GM08714 (cell line): ENCODE data around the gene PIWIL4.
"Not testable (repeated sequence)": the region's sequence is repeated elsewhere in the genome, so short reads cannot be mapped to it uniquely, and the experiment has no call there.

Experiments
- H3K4me3 ChIP-seq: fragments of 200-500 bp; sonication (Bioruptor generic); 2 replicates; pipeline ENCODE4 v1.5.1; 2014; ENCODE audit warnings: mild to moderate bottlenecking, low read length, inconsistent platforms
- ZNF274 ChIP-seq: IDR thresholded peaks from 2 replicates; pipeline ENCODE4 v1.6.1; 2012; ENCODE audit warnings: mild to moderate bottlenecking, low read depth, low read length

The PIWIL4 gene

GRCh38 chr11:94585399-94585798, 18.2 kb downstream of the PIWIL4 start:
- TF ChIP-seq ZNF274: no peak
- H3K4me3 ChIP-seq: no peak overlapping the region

GRCh38 chr11:94586546-94586945, 19.4 kb downstream of the PIWIL4 start:
- TF ChIP-seq ZNF274: no peak

GRCh38 chr11:94586978-94587377, 19.8 kb downstream of the PIWIL4 start:
- no peak for TF ChIP-seq ZNF274
- H3K4me3 ChIP-seq: no peak overlapping the region

More at GRCh38 chr11:94586546-94586945, 19.4 kb downstream of the PIWIL4 start:
- H3K4me3 ChIP-seq: no peak overlapping the region

GRCh38 chr11:94588366-94588942, 21.3 kb downstream of the PIWIL4 start:
- H3K4me3 ChIP-seq: no peak overlapping the region
- no peak for TF ChIP-seq ZNF274

GRCh38 chr11:94590352-94591041, 23.3 kb downstream of the PIWIL4 start:
- no peak overlapping the region for H3K4me3 ChIP-seq
- TF ChIP-seq ZNF274: no peak

- TF ChIP-seq ZNF274: no peak
- no peak overlapping the region for H3K4me3 ChIP-seq
These were observed 25.9 kb downstream of the PIWIL4 start for GRCh38 chr11:94593030-94593429.

GRCh38 chr11:94595076-94595475, 27.9 kb downstream of the PIWIL4 start:
- no peak for TF ChIP-seq ZNF274
- H3K4me3 ChIP-seq: no peak overlapping the region

GRCh38 chr11:94597896-94598295, 30.7 kb downstream of the PIWIL4 start:
- no peak for TF ChIP-seq ZNF274
- no peak overlapping the region for H3K4me3 ChIP-seq

- no peak overlapping the region for H3K4me3 ChIP-seq
- TF ChIP-seq ZNF274: no peak
These were observed 32.3 kb downstream of the PIWIL4 start for GRCh38 chr11:94599510-94599909.

GRCh38 chr11:94602430-94603372, 35.5 kb downstream of the PIWIL4 start:
- TF ChIP-seq ZNF274: no peak
- peak overlapping the region; percentile 59; the same call in 1 of the 2 replicates for H3K4me3 ChIP-seq

- no peak overlapping the region for H3K4me3 ChIP-seq
- TF ChIP-seq ZNF274: no peak
These were observed 36.4 kb downstream of the PIWIL4 start for GRCh38 chr11:94603587-94603986.

- H3K4me3 ChIP-seq: no peak overlapping the region
- TF ChIP-seq ZNF274: no peak
These were observed 37.3 kb downstream of the PIWIL4 start for GRCh38 chr11:94604482-94604881.

GRCh38 chr11:94613120-94613519, 46.0 kb downstream of the PIWIL4 start:
- H3K4me3 ChIP-seq: no peak overlapping the region
- TF ChIP-seq ZNF274: no peak

GRCh38 chr11:94623120-94623735, 56.1 kb downstream of the PIWIL4 start:
- no peak for TF ChIP-seq ZNF274
- no peak overlapping the region for H3K4me3 ChIP-seq

GRCh38 chr11:94625422-94625821, 58.3 kb downstream of the PIWIL4 start:
- not testable (repeated sequence) for H3K4me3 ChIP-seq

- not testable (repeated sequence) for H3K4me3 ChIP-seq
These were observed 59.9 kb downstream of the PIWIL4 start for GRCh38 chr11:94627003-94627560.
